MCF 10A (cell line): ENCODE data around the gene CEPT1. TPM values are rescaled to one million over a fixed set of nuclear protein-coding genes. Genes with fewer than 3 reads are reported as not detected.

ENCODE experiments used
- BruUV-seq: library from RNA; stranded (reverse); fragments of 400-500 nt; replicated peaks from 2 replicates; lab custom pipeline; 2021; lab: Mats Ljungman, UMichigan
- CTCF ChIA-PET: fragments of 300-600 bp; sonication (Branson Sonifier 250); formaldehyde crosslinking; extraction: SDS; loops from one replicate; lab custom pipeline; 2021; ENCODE audit warnings: antibody characterized with exemption, inconsistent platforms; lab: Yijun Ruan, JAX
- POLR2A ChIA-PET: fragments of 300-600, 350-650 bp; sonication (Branson Sonifier 250); formaldehyde crosslinking; extraction: SDS; loops from one replicate; lab custom pipeline; 2020; ENCODE audit warnings: antibody characterized with exemption, inconsistent platforms; lab: Yijun Ruan, JAX
- DNase-seq: peaks from one replicate; pipeline ENCODE4 v3.0.0-alpha.2; 2018; ENCODE audit not compliant: unreplicated experiment
- H3K27ac Mint-ChIP-seq: one replicate; pipeline ENCODE4 v1.8.0; 2022; ENCODE audit warnings: mild to moderate bottlenecking, low read depth, mixed read lengths; ENCODE audit not compliant: unreplicated experiment
- H3K27me3 Mint-ChIP-seq: one replicate; pipeline ENCODE4 v1.8.0; 2022; ENCODE audit warnings: mixed read lengths; ENCODE audit not compliant: insufficient read depth, unreplicated experiment
- H3K36me3 Mint-ChIP-seq: one replicate; pipeline ENCODE4 v1.8.0; 2022; ENCODE audit warnings: mild to moderate bottlenecking, moderate library complexity, mixed read lengths; ENCODE audit not compliant: insufficient read depth, unreplicated experiment
- H3K4me1 Mint-ChIP-seq: one replicate; pipeline ENCODE4 v1.8.0; 2022; ENCODE audit warnings: mixed read lengths; ENCODE audit not compliant: insufficient read depth, unreplicated experiment
- H3K4me3 Mint-ChIP-seq: one replicate; pipeline ENCODE4 v1.8.0; 2022; ENCODE audit warnings: mild to moderate bottlenecking, moderate library complexity, mixed read lengths; ENCODE audit not compliant: unreplicated experiment
- H3K9me3 Mint-ChIP-seq: one replicate; pipeline ENCODE4 v1.8.0; 2022; ENCODE audit warnings: mixed read lengths; ENCODE audit not compliant: unreplicated experiment
- CTCF ChIP-seq: fragments of 200-600 bp; IDR thresholded peaks from one replicate; pipeline ENCODE4 v1.8.0; 2022; ENCODE audit warnings: antibody characterized with exemption, mild to moderate bottlenecking; ENCODE audit not compliant: unreplicated experiment
- intact Hi-C: fragments of 100-400 bp; cut with micrococcal nuclease; formaldehyde crosslinking; loops from 2 replicates; pipeline ENCODE4 v1.14.1; 2022
- total RNA-seq: library from RNA; stranded (reverse); gene quantifications from 2 replicates; pipeline ENCODE4 v1.2.3, GENCODE V29; 2022

CEPT1 gene
- total RNA-seq, 1 experiment from 2014 or later, result 45.0 TPM

GRCh38 chr1:111216751-111217150 is 76.7 kb downstream of the CEPT1 start:
- peaks cover 20% of the 10 kb centered on the region for H3K4me1 Mint-ChIP-seq

GRCh38 chr1:111217183-111217910 is 77.3 kb downstream of the CEPT1 start:
- POLR2A ChIA-PET, result interaction anchor here (1.6 kb wide), 1 partner anchor 76 kb away, joined by 6 read pairs; no protein-coding TSS in a partner anchor
- no peaks in the 10 kb centered on the region for H3K27me3 Mint-ChIP-seq
- peaks cover 26% of the 10 kb centered on the region for H3K4me1 Mint-ChIP-seq

More at GRCh38 chr1:111216751-111217150, 76.7 kb downstream of the CEPT1 start:
- no peaks in the 10 kb centered on the region for H3K9me3 Mint-ChIP-seq
- intact Hi-C loops, result no loop called here
- POLR2A ChIA-PET, result interaction anchor here (1.6 kb wide), 1 partner anchor 75 kb away, joined by 6 read pairs; no protein-coding TSS in a partner anchor
- CTCF ChIA-PET, result interaction anchor here (1.2 to 1.3 kb wide), 2 partner anchors 117 to 184 kb away, joined by 4 read pairs; no protein-coding TSS in a partner anchor
- BruUV-seq, result no TSS peak
- DNase-seq, result no peak
- H3K4me3 Mint-ChIP-seq, result no peak overlapping the region
- no peaks in the 10 kb centered on the region for H3K36me3 Mint-ChIP-seq
- no peak overlapping the region for H3K27ac Mint-ChIP-seq
- TF ChIP-seq CTCF, result no peak
- H3K27me3 Mint-ChIP-seq, result no peaks in the 10 kb centered on the region

GRCh38 chr1:111218701-111219556 is 78.9 kb downstream of the CEPT1 start:
- intact Hi-C loops, result no loop called here
- ChIA-PET POLR2A (no interaction called here), CTCF (interaction anchor here (0.5 to 4.0 kb wide), 8 partner anchors 10 to 221 kb away, joined by 3 to 28 read pairs (median 4); no protein-coding TSS in a partner anchor)
- H3K27ac Mint-ChIP-seq, result no peak overlapping the region
- peaks cover 39% of the 10 kb centered on the region for H3K4me1 Mint-ChIP-seq
- H3K27me3 Mint-ChIP-seq, result no peaks in the 10 kb centered on the region
- DNase-seq, result no peak
- no peak overlapping the region for H3K4me3 Mint-ChIP-seq
- TF ChIP-seq CTCF, result no peak
- no peaks in the 10 kb centered on the region for H3K9me3 Mint-ChIP-seq
- no TSS peak for BruUV-seq
- no peaks in the 10 kb centered on the region for H3K36me3 Mint-ChIP-seq

More at GRCh38 chr1:111217183-111217910, 77.3 kb downstream of the CEPT1 start:
- no peak overlapping the region for H3K4me3 Mint-ChIP-seq
- no peaks in the 10 kb centered on the region for H3K36me3 Mint-ChIP-seq
- TF ChIP-seq CTCF, result no peak
- no TSS peak for BruUV-seq
- intact Hi-C loops, result no loop called here
- H3K27ac Mint-ChIP-seq, result no peak overlapping the region
- CTCF ChIA-PET, result interaction anchor here (1.2 to 1.4 kb wide), 5 partner anchors 11 to 186 kb away, joined by 3 to 6 read pairs (median 4); no protein-coding TSS in a partner anchor
- no peaks in the 10 kb centered on the region for H3K9me3 Mint-ChIP-seq
- DNase-seq, result no peak
